Trophoblast cell (in vitro differentiated cells and primary cell): Measurements from ENCODE around the gene SYT13.

Source experiments
- DNase-seq, 2 donors: peaks; one replicate each; pipeline ENCODE4 v3.0.0-alpha.2; 2016
- H2AFZ ChIP-seq: 2 replicates; pipeline ENCODE4 v1.6.1; 2013; ENCODE audit warnings: low read length, moderate library complexity, mild to moderate bottlenecking; ENCODE audit not compliant: insufficient read depth, poor library complexity
- H2AK5ac ChIP-seq: 2 replicates; pipeline ENCODE4 v1.6.1; 2013; ENCODE audit warnings: mild to moderate bottlenecking, low read length
- H2BK120ac ChIP-seq: 2 replicates; pipeline ENCODE4 v1.6.1; 2013; ENCODE audit warnings: low read length, mild to moderate bottlenecking, moderate library complexity; ENCODE audit not compliant: insufficient read depth, poor library complexity
- H2BK12ac ChIP-seq: 2 replicates; pipeline ENCODE4 v1.6.1; 2013; ENCODE audit warnings: mild to moderate bottlenecking, low read length, moderate library complexity
- H2BK5ac ChIP-seq: 2 replicates; pipeline ENCODE4 v1.6.1; 2013; ENCODE audit warnings: low read length, low read depth, moderate library complexity, mild to moderate bottlenecking; ENCODE audit not compliant: poor library complexity
- H3K14ac ChIP-seq: 2 replicates; pipeline ENCODE4 v1.6.1; 2013; ENCODE audit warnings: mild to moderate bottlenecking, low read length
- H3K18ac ChIP-seq: 2 replicates; pipeline ENCODE4 v1.6.1; 2013; ENCODE audit warnings: mild to moderate bottlenecking, low read length
- H3K23ac ChIP-seq: 2 replicates; pipeline ENCODE4 v1.6.1; 2013; ENCODE audit warnings: low read length
- H3K27ac ChIP-seq: 2 replicates; pipeline ENCODE4 v1.5.1; 2013; ENCODE audit warnings: low read depth, mild to moderate bottlenecking, inconsistent platforms, low read length, moderate library complexity
- H3K27me3 ChIP-seq: 2 replicates; pipeline ENCODE4 v1.6.1; 2013; ENCODE audit warnings: inconsistent platforms, mild to moderate bottlenecking, low read length, moderate library complexity; ENCODE audit not compliant: insufficient read depth
- H3K36me3 ChIP-seq, 2 experiments: 1 replicate in 1 of 2; 2 replicates in 1 of 2; pipeline ENCODE4 v1.6.1; 2013; ENCODE audit warnings: low read length in 2 of 2, mild to moderate bottlenecking in 2 of 2, moderate library complexity in 1 of 2; ENCODE audit not compliant: insufficient read depth in 2 of 2, control insufficient read depth in 1 of 2
- H3K4ac ChIP-seq: 2 replicates; pipeline ENCODE4 v1.6.1; 2013; ENCODE audit warnings: low read depth, mild to moderate bottlenecking, low read length, moderate library complexity
- H3K4me1 ChIP-seq, 2 experiments: 1 replicate in 1 of 2; 2 replicates in 1 of 2; pipeline ENCODE4 v1.6.1; 2013; ENCODE audit warnings: low read length in 2 of 2, mild to moderate bottlenecking in 2 of 2, moderate library complexity in 1 of 2; ENCODE audit not compliant: insufficient read depth in 2 of 2, control insufficient read depth in 1 of 2
- H3K4me2 ChIP-seq: 2 replicates; pipeline ENCODE4 v1.6.1; 2013; ENCODE audit warnings: inconsistent platforms, mild to moderate bottlenecking, low read length, moderate library complexity
- H3K4me3 ChIP-seq: 2 replicates; pipeline ENCODE4 v1.5.1; 2013; ENCODE audit warnings: mild to moderate bottlenecking, low read depth, low read length, inconsistent platforms
- H3K79me1 ChIP-seq: one replicate; pipeline ENCODE4 v1.6.1; 2013; ENCODE audit warnings: low read length
- H3K79me2 ChIP-seq: 2 replicates; pipeline ENCODE4 v1.6.1; 2013; ENCODE audit warnings: low read length, mild to moderate bottlenecking; ENCODE audit not compliant: control insufficient read depth, insufficient read depth, poor library complexity
- H3K9ac ChIP-seq: 2 replicates; pipeline ENCODE4 v1.6.1; 2013; ENCODE audit warnings: mild to moderate bottlenecking, low read length
- H3K9me3 ChIP-seq: 2 replicates; pipeline ENCODE4 v1.6.1; 2013; ENCODE audit warnings: low read depth, mild to moderate bottlenecking, control low read depth, inconsistent platforms, low read length; ENCODE audit not compliant: insufficient read depth
- H4K12ac ChIP-seq: 2 replicates; pipeline ENCODE4 v1.6.1; 2013; ENCODE audit warnings: low read depth, mild to moderate bottlenecking, low read length, moderate library complexity
- H4K8ac ChIP-seq: 2 replicates; pipeline ENCODE4 v1.6.1; 2013; ENCODE audit warnings: low read depth, mild to moderate bottlenecking, low read length, moderate library complexity
- H4K91ac ChIP-seq: one replicate; pipeline ENCODE4 v1.6.1; 2013; ENCODE audit warnings: low read depth, mild to moderate bottlenecking, low read length, moderate library complexity
- WGBS: extraction: QIAGEN DNeasy Blood & Tissue Kit; methylation state at CpG from one replicate; pipeline ENCODE4 v1.1.7; 2013; ENCODE audit warnings: missing lambda C conversion rate; ENCODE audit not compliant: insufficient read length, insufficient coverage; ENCODE audit errors: extremely low coverage; 5-methylcytosine and 5-hydroxymethylcytosine counted together

Gene SYT13

GRCh38 chr11:45280449-45280848 lies 5.7 kb downstream of the SYT13 start:
- no peak overlapping the region for H2AK5ac ChIP-seq
- H3K27ac ChIP-seq: no peak overlapping the region
- no peak overlapping the region for H3K18ac ChIP-seq
- H4K12ac ChIP-seq: no peak overlapping the region
- no peaks in the 10 kb centered on the region for H3K9me3 ChIP-seq
- peaks cover 10% of the 10 kb centered on the region for H3K27me3 ChIP-seq
- H3K23ac ChIP-seq: no peak overlapping the region
- DNase-seq: no peak
- H3K79me1 ChIP-seq: no peaks in the 10 kb centered on the region
- H2AFZ ChIP-seq: no peak overlapping the region
- H2BK120ac ChIP-seq: no peak overlapping the region
- H2BK5ac ChIP-seq: no peak overlapping the region
- H3K79me2 ChIP-seq: no peaks in the 10 kb centered on the region
- WGBS: no CpG with 5 or more reads among the region's 3 CpGs
- peaks cover 0 to 5% of the 10 kb centered on the region in 2 experiments for H3K4me1 ChIP-seq
- H3K36me3 ChIP-seq: no peaks in the 10 kb centered on the region
- H3K4me2 ChIP-seq: no peak overlapping the region
- no peak overlapping the region for H4K8ac ChIP-seq
- H3K4me3 ChIP-seq: no peak overlapping the region
- no peak overlapping the region for H3K14ac ChIP-seq
- no peak overlapping the region for H3K4ac ChIP-seq
- no peak overlapping the region for H2BK12ac ChIP-seq
- H3K9ac ChIP-seq: no peak overlapping the region
- H4K91ac ChIP-seq: no peak overlapping the region

DNA sequence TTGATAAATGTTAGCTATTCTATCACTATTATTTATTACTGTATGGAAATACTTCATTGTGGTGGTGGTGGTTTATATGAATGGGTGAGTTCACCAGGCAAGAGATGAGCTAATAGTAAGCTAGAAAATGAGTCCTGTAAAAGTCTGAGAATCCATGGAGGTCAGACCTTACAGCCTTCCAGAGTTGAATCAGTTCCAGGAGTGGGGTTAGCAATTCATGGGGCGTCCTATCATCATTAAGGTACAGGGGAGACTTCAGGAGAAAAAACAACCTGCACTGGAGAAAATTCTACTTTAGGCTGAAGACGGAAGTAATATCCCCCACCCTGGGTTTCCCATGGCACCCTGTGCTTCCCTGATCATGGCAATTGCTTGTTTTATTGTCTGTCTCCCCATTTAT lies 6.5 kb downstream of the SYT13 start:
- H3K4ac ChIP-seq: no peak overlapping the region
- H3K23ac ChIP-seq: no peak overlapping the region
- WGBS: no CpG with 5 or more reads among the region's 2 CpGs

DNA sequence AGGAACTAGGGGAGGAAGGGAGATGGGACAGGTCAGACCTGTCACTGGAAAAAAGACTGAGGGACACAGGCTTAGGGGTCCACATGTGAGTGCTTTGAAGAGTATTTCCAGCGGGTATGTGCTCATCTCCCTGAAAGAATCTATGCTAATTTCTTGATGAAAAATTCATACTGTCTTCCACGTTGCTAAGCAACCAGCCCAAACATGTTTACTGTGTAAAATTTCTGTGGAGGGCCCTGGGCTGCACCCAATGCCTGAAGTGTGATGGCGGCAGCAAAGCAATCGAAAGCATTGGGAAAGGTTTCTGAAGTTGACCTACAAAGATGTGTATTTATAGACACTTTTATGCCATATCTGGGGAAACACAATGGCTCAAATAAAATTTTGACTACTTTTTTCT lies 7.4 kb downstream of the SYT13 start:
- Histone ChIP-seq H3K4me1 (peaks cover 0 to 5% of the 10 kb centered on the region in 2 experiments), H3K4ac (no peak overlapping the region), H2AK5ac (no peak overlapping the region), H3K23ac (no peak overlapping the region), H3K9me3 (no peaks in the 10 kb centered on the region), H3K18ac (no peak overlapping the region), H2BK5ac (no peak overlapping the region), H2AFZ (no peak overlapping the region), H2BK12ac (no peak overlapping the region), H3K27ac (no peak overlapping the region), H3K36me3 (no peaks in the 10 kb centered on the region), H4K8ac (no peak overlapping the region), H3K79me2 (no peaks in the 10 kb centered on the region), H3K4me3 (no peak overlapping the region), H2BK120ac (no peak overlapping the region), H3K14ac (no peak overlapping the region), H3K9ac (no peak overlapping the region), H4K91ac (no peak overlapping the region), H3K4me2 (no peak overlapping the region), H4K12ac (no peak overlapping the region), H3K79me1 (no peaks in the 10 kb centered on the region), H3K27me3 (peaks cover 2% of the 10 kb centered on the region)
- DNase-seq: no peak
- WGBS: no CpG with 5 or more reads among the region's 4 CpGs

More for the DNA sequence above, 6.5 kb downstream of the SYT13 start:
- no peak overlapping the region for H3K27ac ChIP-seq
- H3K18ac ChIP-seq: no peak overlapping the region
- DNase-seq: no peak
- no peak overlapping the region for H3K4me2 ChIP-seq
- H3K79me1 ChIP-seq: no peaks in the 10 kb centered on the region
- no peak overlapping the region for H2AK5ac ChIP-seq
- H4K8ac ChIP-seq: no peak overlapping the region
- H2BK5ac ChIP-seq: no peak overlapping the region
- H3K9ac ChIP-seq: no peak overlapping the region
- no peak overlapping the region for H4K12ac ChIP-seq
- H3K9me3 ChIP-seq: no peaks in the 10 kb centered on the region
- H2BK120ac ChIP-seq: no peak overlapping the region
- H3K36me3 ChIP-seq: no peaks in the 10 kb centered on the region
- no peak overlapping the region for H2AFZ ChIP-seq
- peaks cover 2% of the 10 kb centered on the region for H3K27me3 ChIP-seq
- no peak overlapping the region for H4K91ac ChIP-seq
- H2BK12ac ChIP-seq: no peak overlapping the region
- H3K4me1 ChIP-seq: peaks cover 0 to 5% of the 10 kb centered on the region in 2 experiments
- no peak overlapping the region for H3K14ac ChIP-seq
- H3K4me3 ChIP-seq: no peak overlapping the region
- no peaks in the 10 kb centered on the region for H3K79me2 ChIP-seq

DNA sequence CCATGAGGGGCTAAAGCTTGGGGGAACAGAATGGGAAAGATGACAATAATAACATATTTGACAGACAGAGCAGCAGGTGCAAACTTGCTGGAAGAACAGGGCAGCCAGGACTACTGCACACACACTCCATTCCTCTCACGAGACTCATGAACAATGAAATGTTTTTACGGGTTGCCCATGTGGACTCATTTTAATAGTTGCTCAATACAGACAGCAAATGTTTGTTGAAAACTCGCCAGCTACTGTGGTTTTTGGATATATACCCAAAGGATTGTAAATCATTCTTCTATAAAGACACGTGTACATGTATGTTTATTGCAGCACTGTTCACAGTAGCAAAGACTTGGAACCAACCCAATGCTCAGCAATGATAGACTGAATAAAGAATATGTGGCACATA lies 10.3 kb downstream of the SYT13 start:
- no peak overlapping the region for H2AK5ac ChIP-seq
- H3K4me3 ChIP-seq: no peak overlapping the region
- no peak overlapping the region for H3K4ac ChIP-seq
- H4K12ac ChIP-seq: no peak overlapping the region
- H2BK12ac ChIP-seq: no peak overlapping the region
- H2BK5ac ChIP-seq: no peak overlapping the region
- no peaks in the 10 kb centered on the region for H3K79me1 ChIP-seq
- no peak overlapping the region for H4K8ac ChIP-seq
- DNase-seq: no peak
- H3K27ac ChIP-seq: no peak overlapping the region
- H4K91ac ChIP-seq: no peak overlapping the region
- H2AFZ ChIP-seq: no peak overlapping the region
- no peaks in the 10 kb centered on the region for H3K9me3 ChIP-seq
- H3K36me3 ChIP-seq: no peaks in the 10 kb centered on the region
- no peak overlapping the region for H3K4me2 ChIP-seq
- H3K23ac ChIP-seq: no peak overlapping the region
- no CpG with 5 or more reads among the region's 4 CpGs for WGBS
- H3K27me3 ChIP-seq: peaks cover 2% of the 10 kb centered on the region
- no peak overlapping the region for H3K9ac ChIP-seq
- H3K18ac ChIP-seq: no peak overlapping the region
- no peak overlapping the region for H3K14ac ChIP-seq
- H2BK120ac ChIP-seq: no peak overlapping the region
- H3K4me1 ChIP-seq: no peaks in the 10 kb centered on the region
- no peaks in the 10 kb centered on the region for H3K79me2 ChIP-seq
